Liver (tissue), 9 donors: Measurements from ENCODE around the gene MTA3. TPM values are rescaled to one million over a fixed set of nuclear protein-coding genes. Genes with fewer than 3 reads are reported as not detected.

Source experiments
- DNase-seq: peaks from one replicate; pipeline ENCODE4 v3.0.0-alpha.2; 2017; ENCODE audit warnings: low spot score
- H3K27ac ChIP-seq, 2 donors: one replicate each; pipeline ENCODE4 v1.7.0; 2013; ENCODE audit warnings: inconsistent platforms in 2 of 2, low read length in 2 of 2, control low read depth in 1 of 2, low read depth in 1 of 2, mild to moderate bottlenecking in 1 of 2
- H3K27me3 ChIP-seq, 4 donors: one replicate each; pipeline versions ENCODE4 v1.6.1 to v1.7.0; 2013; ENCODE audit warnings: low read length in 3 of 4, inconsistent platforms in 1 of 4, mild to moderate bottlenecking in 1 of 4, moderate library complexity in 1 of 4; ENCODE audit not compliant: control insufficient read depth in 4 of 4, insufficient read depth in 4 of 4
- H3K36me3 ChIP-seq, 4 donors: one replicate each; pipeline versions ENCODE4 v1.6.1 to v1.7.0; 2013; ENCODE audit warnings: low read length in 3 of 4, mild to moderate bottlenecking in 3 of 4, low read depth in 1 of 4, moderate library complexity in 1 of 4; ENCODE audit not compliant: control insufficient read depth in 4 of 4, insufficient read depth in 3 of 4
- H3K4me1 ChIP-seq, 4 donors: one replicate each; pipeline versions ENCODE4 v1.6.1 to v1.7.0; 2013; ENCODE audit warnings: low read length in 3 of 4, mild to moderate bottlenecking in 3 of 4, moderate library complexity in 1 of 4; ENCODE audit not compliant: control insufficient read depth in 4 of 4, insufficient read depth in 4 of 4
- H3K4me3 ChIP-seq, 3 donors: one replicate each; pipeline versions ENCODE4 v1.6.1 to v1.7.0; 2013; ENCODE audit warnings: low read length in 3 of 3, control low read depth in 1 of 3, low read depth in 1 of 3, mild to moderate bottlenecking in 1 of 3
- H3K9ac ChIP-seq, 2 donors: one replicate each; pipeline ENCODE4 v1.7.0; 2013; ENCODE audit warnings: low read length in 2 of 2, mild to moderate bottlenecking in 2 of 2, moderate library complexity in 2 of 2, control low read depth in 1 of 2, low read depth in 1 of 2
- H3K9me3 ChIP-seq, 4 donors: one replicate each; pipeline versions ENCODE4 v1.6.1 to v1.7.0; 2013; ENCODE audit warnings: low read length in 3 of 4; ENCODE audit not compliant: control insufficient read depth in 4 of 4
- CTCF ChIP-seq: fragments of 150-350 bp; IDR thresholded peaks from 2 replicates; pipeline ENCODE4 v1.5.1; 2017; ENCODE audit warnings: improper control_type of control experiment, low read depth, low read length; ENCODE audit not compliant: missing input control
- EGR1 ChIP-seq, 2 donors: IDR thresholded peaks; 2 replicates each; pipeline ENCODE4 v1.6.1; 2016 to 2018; ENCODE audit warnings: antibody characterized with exemption in 2 of 2, low read depth in 2 of 2
- FOXA1 ChIP-seq: IDR thresholded peaks from 2 replicates; pipeline ENCODE4 v1.6.1; 2016; ENCODE audit warnings: antibody characterized with exemption
- FOXA2 ChIP-seq: IDR thresholded peaks from 2 replicates; pipeline ENCODE4 v1.6.1; 2016; ENCODE audit warnings: antibody characterized with exemption
- GABPA ChIP-seq, 2 donors: IDR thresholded peaks in 1 of 2; conservative IDR thresholded peaks in 1 of 2; 2 replicates each; pipeline ENCODE4 v1.6.1; 2016; ENCODE audit warnings: antibody characterized with exemption in 2 of 2, mild to moderate bottlenecking in 1 of 2, moderate library complexity in 1 of 2
- HNF4A ChIP-seq, 2 donors: conservative IDR thresholded peaks; 2 replicates each; pipeline ENCODE4 v1.6.1; 2016; ENCODE audit warnings: antibody characterized with exemption in 2 of 2, mild to moderate bottlenecking in 2 of 2
- HNF4G ChIP-seq: IDR thresholded peaks from 2 replicates; pipeline ENCODE4 v1.6.1; 2016; ENCODE audit warnings: antibody characterized with exemption
- JUND ChIP-seq, 2 donors: IDR thresholded peaks; 2 replicates each; pipeline ENCODE4 v1.6.1; 2016; ENCODE audit warnings: antibody characterized with exemption in 2 of 2
- MAX ChIP-seq: IDR thresholded peaks from 2 replicates; pipeline ENCODE4 v1.6.1; 2016; ENCODE audit warnings: antibody characterized with exemption
- RAD21 ChIP-seq, 2 donors: IDR thresholded peaks; 2 replicates each; pipeline ENCODE4 v1.6.1; 2016; ENCODE audit warnings: antibody characterized with exemption in 2 of 2, mild to moderate bottlenecking in 2 of 2
- REST ChIP-seq: IDR thresholded peaks from 2 replicates; pipeline ENCODE4 v1.6.1; 2016; ENCODE audit warnings: antibody characterized with exemption, mild to moderate bottlenecking
- RXRA ChIP-seq, 2 donors: IDR thresholded peaks; 2 replicates each; pipeline ENCODE4 v1.6.1; 2017 to 2018; ENCODE audit warnings: antibody characterized with exemption in 2 of 2, mild to moderate bottlenecking in 1 of 2
- SP1 ChIP-seq: IDR thresholded peaks from 2 replicates; pipeline ENCODE4 v1.6.1; 2018; ENCODE audit warnings: antibody characterized with exemption, mild to moderate bottlenecking
- TAF1 ChIP-seq: conservative IDR thresholded peaks from 2 replicates; pipeline ENCODE4 v1.6.1; 2016; ENCODE audit warnings: antibody characterized with exemption, mild to moderate bottlenecking
- WGBS: extraction: QIAGEN DNeasy Blood & Tissue Kit; methylation state at CpG from one replicate; pipeline ENCODE4 v1.1.7; 2013; 5-methylcytosine and 5-hydroxymethylcytosine counted together
- polyA plus RNA-seq, 2 donors: library from polyadenylated mRNA; stranded (reverse) in 1 of 2; unstranded in 1 of 2; fragments of 200-250 nt in 1 of 2; fragments of >200 nt in 1 of 2; fragmentation: Nextera tagmentation in 1 of 2; extraction: Ambion mirVana in 1 of 2; gene quantifications; one replicate each; pipeline versions ENCODE4 v1.2.1 to v1.2.3, GENCODE V29; 2013 to 2015
- total RNA-seq, 2 donors: library from RNA; depleted of rRNA; stranded (reverse); fragments of >200 nt; gene quantifications; one replicate each; pipeline ENCODE4 v1.2.3, GENCODE V29; 2014
- TF ChIP-seq, protein P1 (sequence below): IDR thresholded peaks from 2 replicates; pipeline ENCODE4 v1.6.1; 2016; ENCODE audit warnings: antibody characterized with exemption
- TF ChIP-seq, protein P2 (sequence below): IDR thresholded peaks from 2 replicates; pipeline ENCODE4 v1.6.1; 2016; ENCODE audit warnings: antibody characterized with exemption
- donor health status: healthy.
- donor health status: healthy.
- donor health status: healthy.
- donor health status: healthy.
- donor health status: healthy.

Gene MTA3
- total and polyA plus RNA-seq, 4 donors = 5.5 to 10.3 (median 6.8) TPM

DNA sequence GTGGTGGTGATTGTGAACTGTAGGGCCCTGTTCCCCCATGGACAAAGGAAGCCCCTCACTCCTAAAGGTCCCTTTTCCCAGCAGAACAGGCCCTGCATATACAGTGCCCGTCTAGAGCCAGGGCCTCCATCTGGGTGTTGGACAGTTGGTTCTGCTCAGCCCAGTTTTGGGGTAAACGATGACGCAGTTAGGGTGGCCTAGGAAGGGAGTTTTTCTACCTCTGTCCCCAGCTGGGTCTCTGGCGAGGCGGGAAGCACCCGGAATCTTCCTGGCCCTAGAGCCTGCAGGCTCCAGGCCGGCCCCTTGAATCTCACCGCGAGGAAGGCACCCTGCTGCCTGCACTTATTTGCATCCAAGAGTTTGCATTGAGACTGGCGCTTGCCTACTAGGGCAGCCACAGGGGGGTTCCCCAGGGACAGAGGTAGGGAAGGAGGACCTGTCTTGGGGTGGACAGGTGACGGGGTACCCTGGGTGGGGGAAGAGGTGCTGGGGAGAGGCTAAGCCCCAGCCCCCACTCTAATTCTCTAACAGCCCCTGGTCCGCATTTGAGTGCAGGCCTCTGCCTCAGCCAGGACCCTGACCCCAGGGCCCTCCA is 529 bp upstream of the MTA3 start:
- no peak overlapping the region for H3K9ac ChIP-seq
- H3K27me3 ChIP-seq = no peaks in the 10 kb centered on the region
- DNase-seq = peak; percentile 36

DNA sequence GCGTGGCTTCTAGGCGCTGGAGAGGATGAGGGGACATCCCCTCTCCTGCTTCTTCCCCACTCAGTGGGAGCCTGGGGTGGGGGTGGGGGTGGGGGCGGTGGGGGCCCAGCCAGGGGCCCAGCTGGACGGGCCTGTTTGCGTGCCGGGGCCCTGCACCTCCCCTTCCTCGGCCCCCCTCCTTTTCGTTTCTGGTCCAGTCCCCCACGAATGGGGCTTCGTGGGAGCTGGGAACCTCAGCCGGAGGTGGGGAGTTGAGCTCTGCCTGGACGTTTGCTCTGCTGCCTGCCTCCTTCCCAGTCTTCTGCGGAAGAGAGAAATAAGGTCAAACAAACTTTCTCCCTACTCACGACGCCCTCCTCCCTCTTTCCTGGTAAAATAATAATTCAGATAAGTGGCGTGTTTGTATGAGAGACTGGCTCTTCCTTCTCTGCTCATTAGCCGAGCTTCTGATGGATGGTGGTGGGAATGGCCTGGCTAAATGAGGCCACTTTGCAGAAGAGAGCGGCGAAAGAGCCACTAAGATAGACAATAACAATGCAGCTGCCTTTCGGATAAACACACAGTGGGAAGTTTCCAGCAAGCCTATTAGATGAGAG is 782 bp downstream of the MTA3 start:
- Histone ChIP-seq H3K36me3 (no peaks in the 10 kb centered on the region), H3K9me3 (no peaks in the 10 kb centered on the region), H3K4me1 (peaks cover 4 to 10% (median 5%) of the 10 kb centered on the region in 4 donors), H3K27ac (peak overlapping the region; percentile 69 to 73), H3K27me3 (no peaks in the 10 kb centered on the region), H3K9ac (peak overlapping the region; percentile 44 to 65), H3K4me3 (peak overlapping the region; percentile 77 to 98 (median 78))
- DNase-seq = peak; percentile 35
- TF ChIP-seq HNF4G (no peak), MAX (no peak), CTCF (no peak), FOXA2 (no peak), EGR1 (IDR thresholded peaks at IDR 0.05; ENCODE audit: low read depth in 2 of 2) (no peak), JUND (IDR thresholded peaks at IDR 0.05) (no peak), RXRA (IDR thresholded peaks at IDR 0.05) (no peak), REST (no peak), RAD21 (IDR thresholded peaks at IDR 0.05) (no peak), SP1 (no peak), GABPA (IDR thresholded peaks at IDR 0.05 in 1 of 2, conservative IDR thresholded peaks at IDR 0.05 in 1 of 2) (no peak), FOXA1 (no peak)
- TF ChIP-seq, protein P1, sequence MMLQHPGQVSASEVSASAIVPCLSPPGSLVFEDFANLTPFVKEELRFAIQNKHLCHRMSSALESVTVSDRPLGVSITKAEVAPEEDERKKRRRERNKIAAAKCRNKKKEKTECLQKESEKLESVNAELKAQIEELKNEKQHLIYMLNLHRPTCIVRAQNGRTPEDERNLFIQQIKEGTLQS = no peak
- TF ChIP-seq, protein P2, sequence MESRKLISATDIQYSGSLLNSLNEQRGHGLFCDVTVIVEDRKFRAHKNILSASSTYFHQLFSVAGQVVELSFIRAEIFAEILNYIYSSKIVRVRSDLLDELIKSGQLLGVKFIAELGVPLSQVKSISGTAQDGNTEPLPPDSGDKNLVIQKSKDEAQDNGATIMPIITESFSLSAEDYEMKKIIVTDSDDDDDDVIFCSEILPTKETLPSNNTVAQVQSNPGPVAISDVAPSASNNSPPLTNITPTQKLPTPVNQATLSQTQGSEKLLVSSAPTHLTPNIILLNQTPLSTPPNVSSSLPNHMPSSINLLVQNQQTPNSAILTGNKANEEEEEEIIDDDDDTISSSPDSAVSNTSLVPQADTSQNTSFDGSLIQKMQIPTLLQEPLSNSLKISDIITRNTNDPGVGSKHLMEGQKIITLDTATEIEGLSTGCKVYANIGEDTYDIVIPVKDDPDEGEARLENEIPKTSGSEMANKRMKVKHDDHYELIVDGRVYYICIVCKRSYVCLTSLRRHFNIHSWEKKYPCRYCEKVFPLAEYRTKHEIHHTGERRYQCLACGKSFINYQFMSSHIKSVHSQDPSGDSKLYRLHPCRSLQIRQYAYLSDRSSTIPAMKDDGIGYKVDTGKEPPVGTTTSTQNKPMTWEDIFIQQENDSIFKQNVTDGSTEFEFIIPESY = no peak
- 9% methylated on average over 20 of the region's 20 CpGs for WGBS

More for the DNA sequence above, 529 bp upstream of the MTA3 start:
- H3K4me3 ChIP-seq = peak overlapping the region in 1 of 3 donors; percentile 98
- H3K9me3 ChIP-seq = no peaks in the 10 kb centered on the region
- TF ChIP-seq SP1 (no peak), GABPA (IDR thresholded peaks at IDR 0.05 in 1 of 2, conservative IDR thresholded peaks at IDR 0.05 in 1 of 2) (no peak), HNF4A (conservative IDR thresholded peaks at IDR 0.05) (no peak), TAF1 (no peak), FOXA1 (no peak)
- TF ChIP-seq, protein P1 = no peak
- no peaks in the 10 kb centered on the region for H3K36me3 ChIP-seq
- peaks cover 4 to 10% (median 5%) of the 10 kb centered on the region in 4 donors for H3K4me1 ChIP-seq
- WGBS = 75% methylated on average over 12 of the region's 12 CpGs
- H3K27ac ChIP-seq = peak overlapping the region in 1 of 2 donors; percentile 50
